ENCODE data around the gene RANBP10. TPM values are rescaled to one million over a fixed set of nuclear protein-coding genes. Genes with fewer than 3 reads are reported as not detected.
"Not testable (repeated sequence)": the region's sequence is repeated elsewhere in the genome, so short reads cannot be mapped to it uniquely, and the experiment has no call there.

The RANBP10 gene
- total RNA-seq, 2 experiments from 2014 or later: 12.3 to 20.0 TPM

DNA sequence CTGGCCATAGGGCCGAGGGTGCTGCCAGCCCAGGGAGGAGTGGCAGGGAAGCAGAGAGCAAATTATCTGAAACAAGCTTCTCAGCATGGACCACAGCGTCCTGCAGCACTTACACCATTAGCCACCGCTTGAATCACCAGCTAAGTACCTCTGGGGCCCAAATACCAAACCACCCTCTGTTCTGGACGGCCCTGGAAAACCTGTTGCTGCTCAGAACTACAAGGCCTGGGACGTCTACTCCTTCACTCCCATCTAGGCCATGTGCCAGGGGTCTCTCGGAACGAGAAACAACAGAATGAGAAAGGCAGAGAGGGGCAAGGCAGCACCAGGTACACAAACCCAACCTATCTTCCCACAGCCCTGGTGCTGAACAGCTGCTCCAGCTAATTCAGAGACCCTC lies 47.4 kb downstream of the RANBP10 start:
- no peak overlapping the region for H3K4me2 ChIP-seq (ENCODE audit: low read length)
- intact Hi-C loops (cut with micrococcal nuclease; ENCODE audit: unreplicated experiment): no loop called here
- H3K4me1 ChIP-seq (ENCODE audit: insufficient read depth, low read length, poor library complexity, severe bottlenecking): no peaks in the 10 kb centered on the region
- no peak for TF ChIP-seq EZH2phosphoT487 (IDR thresholded peaks at IDR 0.05; ENCODE audit: borderline replicate concordance, low read depth, low read length)
- TF ChIP-seq, protein P1, sequence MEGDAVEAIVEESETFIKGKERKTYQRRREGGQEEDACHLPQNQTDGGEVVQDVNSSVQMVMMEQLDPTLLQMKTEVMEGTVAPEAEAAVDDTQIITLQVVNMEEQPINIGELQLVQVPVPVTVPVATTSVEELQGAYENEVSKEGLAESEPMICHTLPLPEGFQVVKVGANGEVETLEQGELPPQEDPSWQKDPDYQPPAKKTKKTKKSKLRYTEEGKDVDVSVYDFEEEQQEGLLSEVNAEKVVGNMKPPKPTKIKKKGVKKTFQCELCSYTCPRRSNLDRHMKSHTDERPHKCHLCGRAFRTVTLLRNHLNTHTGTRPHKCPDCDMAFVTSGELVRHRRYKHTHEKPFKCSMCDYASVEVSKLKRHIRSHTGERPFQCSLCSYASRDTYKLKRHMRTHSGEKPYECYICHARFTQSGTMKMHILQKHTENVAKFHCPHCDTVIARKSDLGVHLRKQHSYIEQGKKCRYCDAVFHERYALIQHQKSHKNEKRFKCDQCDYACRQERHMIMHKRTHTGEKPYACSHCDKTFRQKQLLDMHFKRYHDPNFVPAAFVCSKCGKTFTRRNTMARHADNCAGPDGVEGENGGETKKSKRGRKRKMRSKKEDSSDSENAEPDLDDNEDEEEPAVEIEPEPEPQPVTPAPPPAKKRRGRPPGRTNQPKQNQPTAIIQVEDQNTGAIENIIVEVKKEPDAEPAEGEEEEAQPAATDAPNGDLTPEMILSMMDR (conservative IDR thresholded peaks at IDR 0.05; ENCODE audit: low read length): no peak
- H3K36me3 ChIP-seq (ENCODE audit: insufficient read depth, low read length): peaks cover 7% of the 10 kb centered on the region; the same call in 1 of the 2 replicates
- no peaks in the 10 kb centered on the region for H3K9me2 ChIP-seq (ENCODE audit: insufficient read depth, low read length)
- BruUV-seq (replicated peaks): no TSS peak
- no peaks in the 10 kb centered on the region; the same call in 1 of the 2 replicates for H4K20me1 ChIP-seq (ENCODE audit: insufficient read depth, low read length)
- ChIA-PET CTCF (ENCODE audit: unreplicated experiment) (no interaction called here), POLR2A (no interaction called here)
- no peak overlapping the region for H2AFZ ChIP-seq (ENCODE audit: low read length)
- H3K4me3 ChIP-seq (ENCODE audit: low read depth, low read length, poor library complexity, severe bottlenecking): no peak overlapping the region
- no peak for DNase-seq (ENCODE audit: low spot score)
- no peaks in the 10 kb centered on the region for H3K9me3 ChIP-seq (ENCODE audit: low read length)
- no peak overlapping the region for H3K27ac ChIP-seq (ENCODE audit: low read depth, low read length, poor library complexity, severe bottlenecking)
- no peaks in the 10 kb centered on the region for H3K79me2 ChIP-seq (ENCODE audit: insufficient read depth, low read depth, low read length)

DNA sequence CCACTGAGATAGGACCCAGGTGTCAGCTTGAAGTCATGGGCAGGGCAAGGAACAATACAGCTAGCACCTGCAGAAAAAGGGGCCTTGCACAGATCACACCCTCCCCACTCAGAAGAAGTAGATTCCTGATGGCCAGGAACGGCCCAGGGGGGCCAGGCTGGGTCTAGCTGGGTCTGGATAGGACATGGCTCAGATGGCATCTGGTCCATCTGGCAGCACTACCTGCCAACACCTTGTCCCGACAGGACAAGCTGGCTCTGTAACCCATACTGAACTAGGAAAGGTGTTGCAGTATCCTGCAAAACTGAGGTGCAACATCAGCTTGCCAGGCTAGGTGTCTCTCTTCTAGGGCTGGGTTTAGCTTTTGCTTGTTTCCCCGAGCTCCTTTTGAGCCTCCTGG lies 48.4 kb downstream of the RANBP10 start:
- Histone ChIP-seq H3K36me3 (ENCODE audit: insufficient read depth, low read length) (peaks cover 7% of the 10 kb centered on the region; the same call in 1 of the 2 replicates), H3K4me1 (ENCODE audit: insufficient read depth, low read length, poor library complexity, severe bottlenecking) (no peaks in the 10 kb centered on the region), H3K9me2 (ENCODE audit: insufficient read depth, low read length) (no peaks in the 10 kb centered on the region), H3K27ac (ENCODE audit: low read depth, low read length, poor library complexity, severe bottlenecking) (no peak overlapping the region), H2AFZ (ENCODE audit: low read length) (no peak overlapping the region), H3K4me3 (ENCODE audit: low read depth, low read length, poor library complexity, severe bottlenecking) (no peak overlapping the region), H4K20me1 (ENCODE audit: insufficient read depth, low read length) (no peaks in the 10 kb centered on the region; the same call in 1 of the 2 replicates), H3K9me3 (ENCODE audit: low read length) (no peaks in the 10 kb centered on the region), H3K79me2 (ENCODE audit: insufficient read depth, low read depth, low read length) (no peaks in the 10 kb centered on the region), H3K4me2 (ENCODE audit: low read length) (no peak overlapping the region)
- no peak for DNase-seq (ENCODE audit: low spot score)
- BruUV-seq (replicated peaks): no TSS peak
- TF ChIP-seq, protein P1 (conservative IDR thresholded peaks at IDR 0.05; ENCODE audit: low read length): no peak
- TF ChIP-seq EZH2phosphoT487 (IDR thresholded peaks at IDR 0.05; ENCODE audit: borderline replicate concordance, low read depth, low read length): no peak
- POLR2A ChIA-PET: interaction anchor here (0.6 kb wide), 1 partner anchor 44 kb away, joined by 4 read pairs; no protein-coding TSS in a partner anchor
- intact Hi-C loops (cut with micrococcal nuclease; ENCODE audit: unreplicated experiment): no loop called here
- CTCF ChIA-PET (ENCODE audit: unreplicated experiment): no interaction called here

DNA sequence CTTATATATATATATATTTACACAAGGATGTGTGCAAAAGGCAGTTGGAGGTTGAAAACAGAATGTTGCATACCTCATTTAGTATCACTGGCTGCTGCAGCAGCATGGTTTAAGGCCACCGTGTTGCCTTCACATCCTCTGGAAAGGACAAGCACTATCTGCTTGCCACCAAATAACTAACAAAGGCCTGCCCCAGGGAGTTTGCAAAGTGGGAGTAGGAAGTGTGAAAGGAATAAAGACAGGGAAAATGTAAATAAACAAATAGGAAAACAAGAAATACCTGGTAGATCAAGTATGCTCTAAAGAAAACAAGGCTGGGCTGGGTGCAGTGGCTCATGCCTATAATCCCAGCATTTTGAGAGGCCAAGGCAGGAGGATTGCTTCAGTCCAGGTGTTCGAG lies 53.7 kb downstream of the RANBP10 start:
- Histone ChIP-seq H3K79me2 (ENCODE audit: insufficient read depth, low read depth, low read length) (no peaks in the 10 kb centered on the region), H3K36me3 (ENCODE audit: insufficient read depth, low read length) (no peaks in the 10 kb centered on the region), H2AFZ (ENCODE audit: low read length) (no peak overlapping the region), H3K9me2 (ENCODE audit: insufficient read depth, low read length) (no peaks in the 10 kb centered on the region), H3K4me2 (ENCODE audit: low read length) (no peak overlapping the region), H3K9me3 (ENCODE audit: low read length) (no peaks in the 10 kb centered on the region), H3K4me3 (ENCODE audit: low read depth, low read length, poor library complexity, severe bottlenecking) (no peak overlapping the region), H4K20me1 (ENCODE audit: insufficient read depth, low read length) (no peaks in the 10 kb centered on the region), H3K4me1 (ENCODE audit: insufficient read depth, low read length, poor library complexity, severe bottlenecking) (peaks cover 20% of the 10 kb centered on the region), H3K27ac (ENCODE audit: low read depth, low read length, poor library complexity, severe bottlenecking) (no peak overlapping the region)
- ChIA-PET CTCF (ENCODE audit: unreplicated experiment) (no interaction called here), POLR2A (interaction anchor here (0.5 to 0.6 kb wide), 2 partner anchors 17 to 465 kb away, joined by 3 to 5 read pairs; no protein-coding TSS in a partner anchor)
- no TSS peak for BruUV-seq (replicated peaks)
- intact Hi-C loops (cut with micrococcal nuclease; ENCODE audit: unreplicated experiment): no loop called here
- DNase-seq (ENCODE audit: low spot score): no peak
- no peak for TF ChIP-seq EZH2phosphoT487 (IDR thresholded peaks at IDR 0.05; ENCODE audit: borderline replicate concordance, low read depth, low read length)
- TF ChIP-seq, protein P1 (conservative IDR thresholded peaks at IDR 0.05; ENCODE audit: low read length): no peak

DNA sequence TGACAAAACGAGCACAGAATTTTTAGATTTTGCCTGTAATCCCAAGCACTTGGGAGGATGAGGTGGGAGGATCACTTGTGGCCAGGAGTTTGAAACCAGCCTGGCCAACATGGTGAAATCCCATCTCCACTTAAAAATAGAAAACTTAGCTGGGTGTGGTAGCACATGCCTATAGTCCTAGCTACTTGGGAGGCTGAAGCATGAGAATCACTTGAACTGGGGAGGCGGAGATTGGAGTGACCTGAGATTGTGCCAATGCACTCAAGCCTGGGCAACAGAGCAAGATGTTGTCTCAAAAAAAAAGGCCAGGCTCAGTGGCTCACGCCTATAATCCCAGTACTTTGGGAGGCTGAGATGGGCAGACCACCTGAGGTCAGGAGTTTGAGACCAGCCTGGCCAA lies 55.0 kb downstream of the RANBP10 start:
- H3K9me3 ChIP-seq (ENCODE audit: low read length); H4K20me1 ChIP-seq (ENCODE audit: insufficient read depth, low read length); DNase-seq (ENCODE audit: low spot score); H3K4me3 ChIP-seq (ENCODE audit: low read depth, low read length, poor library complexity, severe bottlenecking); H3K4me2 ChIP-seq (ENCODE audit: low read length); CTCF ChIA-PET (ENCODE audit: unreplicated experiment); intact Hi-C loops (cut with micrococcal nuclease; ENCODE audit: unreplicated experiment); H2AFZ ChIP-seq (ENCODE audit: low read length); H3K36me3 ChIP-seq (ENCODE audit: insufficient read depth, low read length); H3K27ac ChIP-seq (ENCODE audit: low read depth, low read length, poor library complexity, severe bottlenecking); BruUV-seq (replicated peaks); H3K9me2 ChIP-seq (ENCODE audit: insufficient read depth, low read length); H3K79me2 ChIP-seq (ENCODE audit: insufficient read depth, low read depth, low read length): not testable (repeated sequence)
- peaks cover 20% of the 10 kb centered on the region for H3K4me1 ChIP-seq (ENCODE audit: insufficient read depth, low read length, poor library complexity, severe bottlenecking)
- POLR2A ChIA-PET: interaction anchor here (0.6 kb wide), 1 partner anchor 71 kb away, joined by 5 read pairs; no protein-coding TSS in a partner anchor
